NB4 (cell line): ENCODE results near the gene UTP18.

ENCODE experiments used
- DNase-seq: peaks from one replicate; pipeline ENCODE4 v3.0.0; 2010; ENCODE audit warnings: low read depth
- H3K4me3 ChIP-seq: one replicate; pipeline ENCODE4 v1.5.1; 2011; ENCODE audit warnings: mild to moderate bottlenecking, low read depth, low read length, moderate library complexity
- MAX ChIP-seq: IDR thresholded peaks from 2 replicates; pipeline ENCODE4 v1.6.1; 2011; ENCODE audit warnings: low read depth, low read length
- MYC ChIP-seq: IDR thresholded peaks from 2 replicates; pipeline ENCODE4 v1.6.1; 2011; ENCODE audit warnings: low read depth, low read length
- POLR2A ChIP-seq: IDR thresholded peaks from 2 replicates; pipeline ENCODE4 v1.6.1; 2011; ENCODE audit warnings: mild to moderate bottlenecking; ENCODE audit not compliant: insufficient read length; ENCODE audit errors: extremely low read depth
- TF ChIP-seq, protein P1 (sequence below): IDR thresholded peaks from one replicate; pipeline ENCODE4 v1.5.1; 2012; ENCODE audit warnings: low read depth, low read length

UTP18 gene

DNA sequence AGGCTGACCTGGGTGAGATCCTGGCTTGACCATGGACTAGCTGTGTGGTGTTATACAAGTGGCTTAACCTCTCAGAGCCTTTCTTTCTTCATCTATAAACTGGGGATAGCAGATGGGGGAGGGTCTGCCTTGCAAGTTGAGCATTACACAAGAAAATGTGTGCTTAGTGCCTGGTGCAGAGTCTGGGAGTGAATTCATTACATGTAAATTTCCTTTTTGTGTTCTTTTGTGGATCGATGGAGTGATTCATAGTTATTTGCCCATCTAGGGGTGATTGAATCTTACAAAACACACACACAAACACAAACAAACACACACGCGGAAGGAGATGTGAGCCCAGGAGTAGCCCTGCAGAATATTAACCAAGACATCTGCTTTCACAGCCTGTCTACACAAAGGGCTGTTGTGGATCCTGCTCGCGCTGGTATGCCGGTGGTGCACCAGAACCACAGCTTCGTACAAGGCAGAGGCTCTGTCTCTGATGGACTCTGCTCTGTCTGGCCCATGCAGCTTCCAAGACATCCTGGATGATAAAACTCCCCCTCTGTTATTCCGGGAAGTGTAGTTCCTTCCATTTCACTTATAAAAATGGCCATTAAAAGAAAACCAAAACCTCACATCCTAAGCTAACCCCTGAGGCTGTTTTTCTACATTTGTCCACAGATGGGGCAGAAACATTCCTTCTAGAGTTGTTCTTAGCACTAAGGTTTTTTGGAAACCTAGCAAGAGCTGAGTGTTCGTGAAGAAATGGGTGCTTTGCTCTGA, 86.1 kb downstream of the UTP18 start:
- no peak for DNase-seq
- H3K4me3 ChIP-seq = no peak overlapping the region
- TF ChIP-seq POLR2A (no peak), MAX (no peak), MYC (no peak)
- TF ChIP-seq, protein P1, sequence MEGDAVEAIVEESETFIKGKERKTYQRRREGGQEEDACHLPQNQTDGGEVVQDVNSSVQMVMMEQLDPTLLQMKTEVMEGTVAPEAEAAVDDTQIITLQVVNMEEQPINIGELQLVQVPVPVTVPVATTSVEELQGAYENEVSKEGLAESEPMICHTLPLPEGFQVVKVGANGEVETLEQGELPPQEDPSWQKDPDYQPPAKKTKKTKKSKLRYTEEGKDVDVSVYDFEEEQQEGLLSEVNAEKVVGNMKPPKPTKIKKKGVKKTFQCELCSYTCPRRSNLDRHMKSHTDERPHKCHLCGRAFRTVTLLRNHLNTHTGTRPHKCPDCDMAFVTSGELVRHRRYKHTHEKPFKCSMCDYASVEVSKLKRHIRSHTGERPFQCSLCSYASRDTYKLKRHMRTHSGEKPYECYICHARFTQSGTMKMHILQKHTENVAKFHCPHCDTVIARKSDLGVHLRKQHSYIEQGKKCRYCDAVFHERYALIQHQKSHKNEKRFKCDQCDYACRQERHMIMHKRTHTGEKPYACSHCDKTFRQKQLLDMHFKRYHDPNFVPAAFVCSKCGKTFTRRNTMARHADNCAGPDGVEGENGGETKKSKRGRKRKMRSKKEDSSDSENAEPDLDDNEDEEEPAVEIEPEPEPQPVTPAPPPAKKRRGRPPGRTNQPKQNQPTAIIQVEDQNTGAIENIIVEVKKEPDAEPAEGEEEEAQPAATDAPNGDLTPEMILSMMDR = no peak
